HL-60 (cell line): ENCODE measurements around the gene FAM156B.
"Not testable (repeated sequence)": the region's sequence is repeated elsewhere in the genome, so short reads cannot be mapped to it uniquely, and the experiment has no call there.

Source experiments
- DNase-seq, 2 experiments: peaks; one replicate each; pipeline ENCODE4 v3.0.0-alpha.2; 2010 to 2020; ENCODE audit warnings: low read depth in 1 of 2, low spot score in 1 of 2
- H3K27ac ChIP-seq: fragments of 250-450 bp; sonication (Bioruptor Pico); replicated peaks from 2 replicates; pipeline ENCODE4 v1.5.1; 2020; ENCODE audit warnings: mild to moderate bottlenecking, moderate library complexity
- H3K27me3 ChIP-seq: fragments of 250-450 bp; sonication (Bioruptor Pico); 2 replicates; pipeline ENCODE4 v1.5.1; 2021; ENCODE audit warnings: mild to moderate bottlenecking, moderate library complexity; ENCODE audit not compliant: insufficient read depth, poor library complexity, severe bottlenecking
- H3K4me3 ChIP-seq: replicated peaks from 2 replicates; pipeline ENCODE4 v1.5.1; 2011; ENCODE audit warnings: mild to moderate bottlenecking, control low read depth, low read length; ENCODE audit not compliant: insufficient read depth
- CTCF ChIP-seq: IDR thresholded peaks from one replicate; pipeline ENCODE4 v1.5.1; 2011; ENCODE audit warnings: low read length, control low read depth, inconsistent platforms; ENCODE audit not compliant: insufficient read depth
- GABPA ChIP-seq: IDR thresholded peaks from 2 replicates; pipeline ENCODE4 v1.6.1; 2012; ENCODE audit warnings: low read depth
- POLR2AphosphoS5 ChIP-seq: IDR thresholded peaks from 2 replicates; pipeline ENCODE4 v1.6.1; 2012; ENCODE audit warnings: low read depth
- SPI1 ChIP-seq: IDR thresholded peaks from 2 replicates; pipeline ENCODE4 v1.6.1; 2012; ENCODE audit warnings: low read depth, mild to moderate bottlenecking, borderline replicate concordance
- TF ChIP-seq, protein P1 (sequence below): IDR thresholded peaks from 2 replicates; pipeline ENCODE4 v1.6.1; 2012; ENCODE audit warnings: low read depth; ENCODE audit not compliant: insufficient replicate concordance

FAM156B gene

GRCh38 chrX:52933213-52933612 is 36.1 kb downstream of the FAM156B start:
- Histone ChIP-seq H3K4me3 (no peak overlapping the region), H3K27me3 (no peaks in the 10 kb centered on the region), H3K27ac (no peak overlapping the region)
- DNase-seq: no peak
- TF ChIP-seq CTCF (no peak), SPI1 (no peak)

GRCh38 chrX:52933976-52934703 is 37.0 kb downstream of the FAM156B start:
- Histone ChIP-seq H3K27ac (peak overlapping the region; percentile 97), H3K27me3 (no peaks in the 10 kb centered on the region), H3K4me3 (peak overlapping the region; percentile 49)
- TF ChIP-seq, protein P1, sequence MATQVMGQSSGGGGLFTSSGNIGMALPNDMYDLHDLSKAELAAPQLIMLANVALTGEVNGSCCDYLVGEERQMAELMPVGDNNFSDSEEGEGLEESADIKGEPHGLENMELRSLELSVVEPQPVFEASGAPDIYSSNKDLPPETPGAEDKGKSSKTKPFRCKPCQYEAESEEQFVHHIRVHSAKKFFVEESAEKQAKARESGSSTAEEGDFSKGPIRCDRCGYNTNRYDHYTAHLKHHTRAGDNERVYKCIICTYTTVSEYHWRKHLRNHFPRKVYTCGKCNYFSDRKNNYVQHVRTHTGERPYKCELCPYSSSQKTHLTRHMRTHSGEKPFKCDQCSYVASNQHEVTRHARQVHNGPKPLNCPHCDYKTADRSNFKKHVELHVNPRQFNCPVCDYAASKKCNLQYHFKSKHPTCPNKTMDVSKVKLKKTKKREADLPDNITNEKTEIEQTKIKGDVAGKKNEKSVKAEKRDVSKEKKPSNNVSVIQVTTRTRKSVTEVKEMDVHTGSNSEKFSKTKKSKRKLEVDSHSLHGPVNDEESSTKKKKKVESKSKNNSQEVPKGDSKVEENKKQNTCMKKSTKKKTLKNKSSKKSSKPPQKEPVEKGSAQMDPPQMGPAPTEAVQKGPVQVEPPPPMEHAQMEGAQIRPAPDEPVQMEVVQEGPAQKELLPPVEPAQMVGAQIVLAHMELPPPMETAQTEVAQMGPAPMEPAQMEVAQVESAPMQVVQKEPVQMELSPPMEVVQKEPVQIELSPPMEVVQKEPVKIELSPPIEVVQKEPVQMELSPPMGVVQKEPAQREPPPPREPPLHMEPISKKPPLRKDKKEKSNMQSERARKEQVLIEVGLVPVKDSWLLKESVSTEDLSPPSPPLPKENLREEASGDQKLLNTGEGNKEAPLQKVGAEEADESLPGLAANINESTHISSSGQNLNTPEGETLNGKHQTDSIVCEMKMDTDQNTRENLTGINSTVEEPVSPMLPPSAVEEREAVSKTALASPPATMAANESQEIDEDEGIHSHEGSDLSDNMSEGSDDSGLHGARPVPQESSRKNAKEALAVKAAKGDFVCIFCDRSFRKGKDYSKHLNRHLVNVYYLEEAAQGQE: no peak
- TF ChIP-seq CTCF (no peak), GABPA (no peak), SPI1 (no peak), POLR2AphosphoS5 (no peak)
- DNase-seq: no peak

GRCh38 chrX:52934704-52935469 is 37.8 kb downstream of the FAM156B start:
- Histone ChIP-seq H3K27ac (peak overlapping the region; percentile 97), H3K27me3 (no peaks in the 10 kb centered on the region), H3K4me3 (peak overlapping the region; percentile 49)
- peak; percentile 77 to 96 for DNase-seq
- peak; percentile 36; the same call in 1 of the 2 replicates for TF ChIP-seq SPI1
- peak; percentile 80 for TF ChIP-seq GABPA
- TF ChIP-seq, protein P1: no peak
- TF ChIP-seq CTCF: peak; percentile 41

DNA sequence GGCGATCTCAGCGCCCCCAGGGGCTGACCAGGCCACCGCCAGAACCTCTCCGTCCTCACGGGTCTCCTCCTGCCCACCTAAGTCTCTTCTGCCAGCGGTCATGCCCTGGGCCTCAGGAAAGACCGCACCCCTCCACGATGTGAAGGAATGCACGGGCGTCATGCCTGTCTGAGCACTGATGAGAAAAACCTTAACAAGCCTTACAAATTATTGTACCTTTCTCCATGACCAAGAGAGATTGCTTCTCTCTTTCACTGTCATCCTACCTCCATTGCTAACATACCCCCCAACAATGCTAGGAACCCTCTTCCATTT is 38.3 kb downstream of the FAM156B start:
- H3K27me3 ChIP-seq, DNase-seq: not testable (repeated sequence)
- peak overlapping the region; percentile 97 for H3K27ac ChIP-seq
- H3K4me3 ChIP-seq: peak overlapping the region; percentile 49

GRCh38 chrX:52940704-52941103 is 43.6 kb downstream of the FAM156B start:
- not testable (repeated sequence) for H3K4me3 ChIP-seq, DNase-seq, H3K27ac ChIP-seq, H3K27me3 ChIP-seq

DNA sequence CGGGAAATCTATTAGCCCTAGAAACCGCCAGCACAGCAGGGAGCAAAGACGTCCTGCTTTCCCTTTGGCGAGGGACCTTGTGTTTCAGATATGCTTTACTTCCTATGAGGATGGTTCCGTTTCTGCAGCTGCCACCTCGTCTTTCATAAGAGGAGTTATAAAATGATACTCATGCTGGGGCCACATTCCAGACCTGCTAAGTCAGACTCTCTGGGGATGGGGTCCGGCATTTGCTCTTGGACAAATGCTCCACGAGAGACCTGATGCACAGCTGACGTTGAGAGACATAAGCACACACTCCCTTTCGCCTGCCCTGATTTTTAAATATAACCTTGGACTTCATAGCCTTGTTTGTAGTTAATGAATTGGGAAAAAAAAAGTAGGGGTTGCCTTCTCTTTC is 44.6 kb downstream of the FAM156B start:
- not testable (repeated sequence) for H3K4me3 ChIP-seq, H3K27ac ChIP-seq, H3K27me3 ChIP-seq, DNase-seq

DNA sequence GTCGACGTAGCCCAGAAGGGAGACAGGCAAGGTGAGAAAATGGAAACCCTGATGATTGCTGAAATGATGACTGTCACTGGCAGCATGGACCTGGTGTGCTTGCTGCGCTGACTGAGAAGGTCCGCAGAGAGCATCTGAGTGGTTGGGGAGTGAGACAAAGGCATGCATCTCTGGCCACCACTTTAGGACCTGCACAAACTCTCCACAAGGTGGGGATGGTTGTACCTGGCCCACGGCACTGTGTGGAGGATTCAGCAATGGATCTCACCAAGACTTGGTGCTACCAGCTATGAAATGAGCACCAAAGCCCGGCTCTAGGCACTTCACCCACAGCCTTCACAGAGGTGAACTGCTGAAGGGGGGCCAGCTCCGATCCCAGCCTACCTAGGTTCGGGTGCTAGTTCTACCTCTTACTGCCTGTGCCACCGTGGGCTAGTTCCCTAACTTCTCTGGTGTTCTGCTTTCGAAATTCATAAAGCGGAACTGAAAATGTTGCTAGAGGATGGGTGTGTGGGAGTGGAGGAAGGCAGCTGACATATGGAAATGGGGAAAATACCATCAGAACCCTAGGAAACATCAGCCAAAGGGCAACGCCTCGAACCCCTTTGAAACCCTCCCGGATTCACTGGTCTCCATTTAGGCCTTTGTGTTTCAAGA is 48.8 kb downstream of the FAM156B start:
- DNase-seq, H3K27ac ChIP-seq, H3K4me3 ChIP-seq, H3K27me3 ChIP-seq: not testable (repeated sequence)
